Measurements from ENCODE around the gene ABHD17C.

ABHD17C gene

GRCh38 chr15:80764535-80764934 lies 69.4 kb downstream of the ABHD17C start:
- H3K4me3 ChIP-seq (ENCODE audit: low read length): no peak overlapping the region
- WGBS: 81% methylated on average over 3 of the region's 3 CpGs
- H3K27ac ChIP-seq (ENCODE audit: low read depth, low read length): no peak overlapping the region
- H3K9me3 ChIP-seq (ENCODE audit: insufficient read depth, low read depth, low read length): no peaks in the 10 kb centered on the region
- H3K27me3 ChIP-seq (ENCODE audit: insufficient read depth, low read length): no peaks in the 10 kb centered on the region
- no peak overlapping the region for H3K9ac ChIP-seq (ENCODE audit: low read depth, low read length)
- no peaks in the 10 kb centered on the region; the same call in 1 of the 2 replicates for H3K4me1 ChIP-seq (ENCODE audit: insufficient read depth, low read length)
- no peaks in the 10 kb centered on the region for H3K36me3 ChIP-seq (ENCODE audit: insufficient read depth, low read length)

- H3K27me3 ChIP-seq (ENCODE audit: insufficient read depth, low read length): no peaks in the 10 kb centered on the region
- H3K27ac ChIP-seq (ENCODE audit: low read depth, low read length): no peak overlapping the region
- 95% methylated on average over 2 of the region's 3 CpGs for WGBS
- no peaks in the 10 kb centered on the region for H3K9me3 ChIP-seq (ENCODE audit: insufficient read depth, low read depth, low read length)
- H3K4me1 ChIP-seq (ENCODE audit: insufficient read depth, low read length): no peaks in the 10 kb centered on the region; the same call in 1 of the 2 replicates
- H3K4me3 ChIP-seq (ENCODE audit: low read length): no peak overlapping the region
- H3K36me3 ChIP-seq (ENCODE audit: insufficient read depth, low read length): no peaks in the 10 kb centered on the region
- no peak overlapping the region for H3K9ac ChIP-seq (ENCODE audit: low read depth, low read length)
These were observed 71.2 kb downstream of the ABHD17C start for GRCh38 chr15:80766275-80766674.

- Histone ChIP-seq H3K9ac (ENCODE audit: low read depth, low read length) (no peak overlapping the region), H3K27ac (ENCODE audit: low read depth, low read length) (no peak overlapping the region), H3K27me3 (ENCODE audit: insufficient read depth, low read length) (no peaks in the 10 kb centered on the region), H3K4me3 (ENCODE audit: low read length) (no peak overlapping the region), H3K9me3 (ENCODE audit: insufficient read depth, low read depth, low read length) (no peaks in the 10 kb centered on the region), H3K4me1 (ENCODE audit: insufficient read depth, low read length) (no peaks in the 10 kb centered on the region; the same call in 1 of the 2 replicates), H3K36me3 (ENCODE audit: insufficient read depth, low read length) (no peaks in the 10 kb centered on the region)
- 83% methylated on average over 1 of the region's 1 CpG for WGBS
These were observed 73.0 kb downstream of the ABHD17C start for GRCh38 chr15:80768158-80768557.

GRCh38 chr15:80769153-80769828 lies 74.2 kb downstream of the ABHD17C start:
- no peaks in the 10 kb centered on the region for H3K9me3 ChIP-seq (ENCODE audit: insufficient read depth, low read depth, low read length)
- no peaks in the 10 kb centered on the region; the same call in 1 of the 2 replicates for H3K4me1 ChIP-seq (ENCODE audit: insufficient read depth, low read length)
- no peak overlapping the region for H3K9ac ChIP-seq (ENCODE audit: low read depth, low read length)
- H3K27ac ChIP-seq (ENCODE audit: low read depth, low read length): no peak overlapping the region
- H3K4me3 ChIP-seq (ENCODE audit: low read length): no peak overlapping the region
- WGBS: 91% methylated on average over 7 of the region's 7 CpGs
- H3K27me3 ChIP-seq (ENCODE audit: insufficient read depth, low read length): no peaks in the 10 kb centered on the region
- H3K36me3 ChIP-seq (ENCODE audit: insufficient read depth, low read length): no peaks in the 10 kb centered on the region

- no peak overlapping the region for H3K9ac ChIP-seq (ENCODE audit: low read depth, low read length)
- no peaks in the 10 kb centered on the region for H3K9me3 ChIP-seq (ENCODE audit: insufficient read depth, low read depth, low read length)
- no peak overlapping the region for H3K27ac ChIP-seq (ENCODE audit: low read depth, low read length)
- H3K36me3 ChIP-seq (ENCODE audit: insufficient read depth, low read length): no peaks in the 10 kb centered on the region
- WGBS: 93% methylated on average over 7 of the region's 7 CpGs
- H3K4me3 ChIP-seq (ENCODE audit: low read length): no peak overlapping the region
- no peaks in the 10 kb centered on the region; the same call in 1 of the 2 replicates for H3K4me1 ChIP-seq (ENCODE audit: insufficient read depth, low read length)
- no peaks in the 10 kb centered on the region for H3K27me3 ChIP-seq (ENCODE audit: insufficient read depth, low read length)
These were observed 75.0 kb downstream of the ABHD17C start for GRCh38 chr15:80769829-80770705.

- Histone ChIP-seq H3K4me1 (ENCODE audit: insufficient read depth, low read length) (no peaks in the 10 kb centered on the region; the same call in 1 of the 2 replicates), H3K9me3 (ENCODE audit: insufficient read depth, low read depth, low read length) (no peaks in the 10 kb centered on the region), H3K27ac (ENCODE audit: low read depth, low read length) (no peak overlapping the region), H3K36me3 (ENCODE audit: insufficient read depth, low read length) (no peaks in the 10 kb centered on the region), H3K27me3 (ENCODE audit: insufficient read depth, low read length) (peaks cover 9% of the 10 kb centered on the region), H3K9ac (ENCODE audit: low read depth, low read length) (no peak overlapping the region), H3K4me3 (ENCODE audit: low read length) (no peak overlapping the region)
- 93% methylated on average over 8 of the region's 8 CpGs for WGBS
These were observed 78.0 kb downstream of the ABHD17C start for GRCh38 chr15:80773122-80773551.

- Histone ChIP-seq H3K36me3 (ENCODE audit: insufficient read depth, low read length) (no peaks in the 10 kb centered on the region), H3K9me3 (ENCODE audit: insufficient read depth, low read depth, low read length) (no peaks in the 10 kb centered on the region), H3K4me1 (ENCODE audit: insufficient read depth, low read length) (no peaks in the 10 kb centered on the region), H3K9ac (ENCODE audit: low read depth, low read length) (no peak overlapping the region), H3K27me3 (ENCODE audit: insufficient read depth, low read length) (peaks cover 16% of the 10 kb centered on the region), H3K27ac (ENCODE audit: low read depth, low read length) (no peak overlapping the region), H3K4me3 (ENCODE audit: low read length) (no peak overlapping the region)
- 83% methylated on average over 5 of the region's 5 CpGs for WGBS
These were observed 78.8 kb downstream of the ABHD17C start for GRCh38 chr15:80773792-80774352.

- WGBS: 80% methylated on average over 1 of the region's 1 CpG
- H3K9ac ChIP-seq (ENCODE audit: low read depth, low read length): no peak overlapping the region
- no peaks in the 10 kb centered on the region for H3K36me3 ChIP-seq (ENCODE audit: insufficient read depth, low read length)
- H3K27me3 ChIP-seq (ENCODE audit: insufficient read depth, low read length): peaks cover 22% of the 10 kb centered on the region
- H3K4me3 ChIP-seq (ENCODE audit: low read length): no peak overlapping the region
- H3K9me3 ChIP-seq (ENCODE audit: insufficient read depth, low read depth, low read length): no peaks in the 10 kb centered on the region
- H3K4me1 ChIP-seq (ENCODE audit: insufficient read depth, low read length): no peaks in the 10 kb centered on the region
- H3K27ac ChIP-seq (ENCODE audit: low read depth, low read length): no peak overlapping the region
These were observed 79.4 kb downstream of the ABHD17C start for GRCh38 chr15:80774486-80774885.

- Histone ChIP-seq H3K27me3 (ENCODE audit: insufficient read depth, low read length) (peaks cover 31% of the 10 kb centered on the region), H3K9me3 (ENCODE audit: insufficient read depth, low read depth, low read length) (no peaks in the 10 kb centered on the region), H3K9ac (ENCODE audit: low read depth, low read length) (no peak overlapping the region), H3K4me3 (ENCODE audit: low read length) (no peak overlapping the region), H3K4me1 (ENCODE audit: insufficient read depth, low read length) (no peaks in the 10 kb centered on the region), H3K27ac (ENCODE audit: low read depth, low read length) (no peak overlapping the region), H3K36me3 (ENCODE audit: insufficient read depth, low read length) (no peaks in the 10 kb centered on the region)
- WGBS: 99% methylated on average over 3 of the region's 3 CpGs
These were observed 80.2 kb downstream of the ABHD17C start for GRCh38 chr15:80775338-80775737.

GRCh38 chr15:80776420-80777045 lies 81.4 kb downstream of the ABHD17C start:
- WGBS: 26% methylated on average over 5 of the region's 5 CpGs
- Histone ChIP-seq H3K36me3 (ENCODE audit: insufficient read depth, low read length) (no peaks in the 10 kb centered on the region), H3K9ac (ENCODE audit: low read depth, low read length) (no peak overlapping the region)

GRCh38 chr15:80777137-80777536 lies 82.0 kb downstream of the ABHD17C start:
- Histone ChIP-seq H3K4me1 (ENCODE audit: insufficient read depth, low read length) (0 out of 2 replicates have a peak, but pooled peaks cover 5% of the 10 kb centered on the region), H3K36me3 (ENCODE audit: insufficient read depth, low read length) (no peaks in the 10 kb centered on the region), H3K27ac (ENCODE audit: low read depth, low read length) (no peak overlapping the region), H3K27me3 (ENCODE audit: insufficient read depth, low read length) (peaks cover 49% of the 10 kb centered on the region), H3K9ac (ENCODE audit: low read depth, low read length) (no peak overlapping the region), H3K4me3 (ENCODE audit: low read length) (no peak overlapping the region), H3K9me3 (ENCODE audit: insufficient read depth, low read depth, low read length) (no peaks in the 10 kb centered on the region)
- WGBS: 92% methylated on average over 8 of the region's 8 CpGs

More at GRCh38 chr15:80776420-80777045, 81.4 kb downstream of the ABHD17C start:
- no peaks in the 10 kb centered on the region for H3K9me3 ChIP-seq (ENCODE audit: insufficient read depth, low read depth, low read length)
- no peak overlapping the region for H3K4me3 ChIP-seq (ENCODE audit: low read length)
- H3K4me1 ChIP-seq (ENCODE audit: insufficient read depth, low read length): 0 out of 2 replicates have a peak, but pooled peaks cover 5% of the 10 kb centered on the region
- H3K27me3 ChIP-seq (ENCODE audit: insufficient read depth, low read length): peaks cover 43% of the 10 kb centered on the region
- no peak overlapping the region for H3K27ac ChIP-seq (ENCODE audit: low read depth, low read length)

Measured in HUES64 (cell line).